Right renal cortex interstitium (tissue), 3 donors: ENCODE measurements around the gene ATP8A1. TPM values are rescaled to one million over a fixed set of nuclear protein-coding genes. Genes with fewer than 3 reads are reported as not detected.
A peak's percentile ranks its signal among the peaks of the same experiment; 100 is the strongest.
"Not testable (repeated sequence)": the region's sequence is repeated elsewhere in the genome, so short reads cannot be mapped to it uniquely, and the experiment has no call there.

ENCODE experiments used
- DNase-seq, 3 donors: peaks; one replicate each; pipeline ENCODE4 v3.0.0-alpha.2; 2013; ENCODE audit warnings: low read depth in 3 of 3, low spot score in 2 of 3
- polyA plus RNA-seq, 3 donors: library from polyadenylated mRNA; unstranded; fragments of 120-200 nt; gene quantifications; one replicate each; pipeline ENCODE4 v1.2.1, GENCODE V29; 2013; ENCODE audit not compliant: insufficient read length in 3 of 3

Gene ATP8A1
- 10 to 100 TPM; 30.3 to 33.6 (median 31.9) TPM for polyA plus RNA-seq

GRCh38 chr4:42656944-42657792 lies at the start of gene ATP8A1:
Gene ATP8A1, minus strand, starts transcription at chr4:42657105. Its CDS starts 232 bp downstream, at chr4:42656873.
- DNase-seq: peak; percentile 85 to 88 (median 87)

- DNase-seq: no peak
Observed at GRCh38 chr4:42706086-42706485, 49.2 kb upstream of the ATP8A1 start.

GRCh38 chr4:42703813-42704212 lies 46.9 kb upstream of the ATP8A1 start:
- DNase-seq: no peak

- no peak for DNase-seq
Observed at GRCh38 chr4:42702895-42703294, 46.0 kb upstream of the ATP8A1 start.

- not testable (repeated sequence) for DNase-seq
Observed at GRCh38 chr4:42701780-42702179, 44.9 kb upstream of the ATP8A1 start.

GRCh38 chr4:42690537-42690936 lies 33.6 kb upstream of the ATP8A1 start:
- DNase-seq: no peak

- no peak for DNase-seq
Observed at GRCh38 chr4:42683393-42683792, 26.5 kb upstream of the ATP8A1 start.

- no peak for DNase-seq
Observed at GRCh38 chr4:42678512-42678911, 21.6 kb upstream of the ATP8A1 start.

- DNase-seq: no peak
Observed at GRCh38 chr4:42676066-42676951, 19.4 kb upstream of the ATP8A1 start.

- DNase-seq: no peak
Observed at GRCh38 chr4:42673082-42673425, 16.1 kb upstream of the ATP8A1 start.

- no peak for DNase-seq
Observed at GRCh38 chr4:42672359-42673081, 15.6 kb upstream of the ATP8A1 start.

- no peak for DNase-seq
Observed at GRCh38 chr4:42671431-42672194, 14.7 kb upstream of the ATP8A1 start.

- no peak for DNase-seq
Observed at GRCh38 chr4:42658261-42658660, 1.4 kb upstream of the ATP8A1 start.

- no peak for DNase-seq
Observed at GRCh38 chr4:42656679-42656943, 294 bp downstream of the ATP8A1 start.

- DNase-seq: no peak
Observed at GRCh38 chr4:42655921-42656678, 805 bp downstream of the ATP8A1 start.

GRCh38 chr4:42655269-42655637 lies 1.7 kb downstream of the ATP8A1 start:
- no peak for DNase-seq

- DNase-seq: no peak
Observed at GRCh38 chr4:42654631-42655268, 2.2 kb downstream of the ATP8A1 start.

- no peak for DNase-seq
Observed at GRCh38 chr4:42653626-42654560, 3.0 kb downstream of the ATP8A1 start.
